Suprapubic skin (tissue), 4 donors: ENCODE measurements around the gene ATOH8. TPM values are rescaled to one million over a fixed set of nuclear protein-coding genes. Genes with fewer than 3 reads are reported as not detected.

Experiments
- DNase-seq, 2 donors: peaks; one replicate each; pipeline ENCODE4 v3.0.0-alpha.2; 2019; ENCODE audit warnings: low spot score in 2 of 2
- H3K27ac ChIP-seq: fragments of 200-600 bp; sonication (generic); one replicate; pipeline ENCODE4 v1.5.1; 2019
- H3K27me3 ChIP-seq: fragments of 200-600 bp; sonication (generic); one replicate; pipeline ENCODE4 v1.5.1; 2019
- H3K36me3 ChIP-seq: fragments of 200-600 bp; sonication (generic); one replicate; pipeline ENCODE4 v1.5.1; 2019
- H3K4me1 ChIP-seq: fragments of 200-600 bp; sonication (generic); one replicate; pipeline ENCODE4 v1.5.1; 2019
- H3K4me3 ChIP-seq: fragments of 200-600 bp; sonication (generic); one replicate; pipeline ENCODE4 v1.5.1; 2019; ENCODE audit warnings: mild to moderate bottlenecking
- H3K9me3 ChIP-seq: fragments of 200-600 bp; sonication (generic); one replicate; pipeline ENCODE4 v1.5.1; 2019
- EP300 ChIP-seq: sonication (generic); formaldehyde crosslinking; IDR thresholded peaks from one replicate; pipeline ENCODE4 v1.6.1; 2017; ENCODE audit warnings: antibody characterized with exemption
- POLR2A ChIP-seq, 2 donors: fragments of 450-650 bp; IDR thresholded peaks; one replicate each; pipeline ENCODE4 v1.6.1; 2017; ENCODE audit warnings: antibody characterized with exemption in 2 of 2, mild to moderate bottlenecking in 2 of 2, moderate library complexity in 2 of 2
- POLR2AphosphoS5 ChIP-seq, 3 donors: sonication (generic); formaldehyde crosslinking; IDR thresholded peaks; one replicate each; pipeline ENCODE4 v1.6.1; 2017; ENCODE audit warnings: antibody characterized with exemption in 3 of 3
- WGBS: methylation state at CpG from one replicate; pipeline ENCODE4 v1.1.5; 2018; 5-methylcytosine and 5-hydroxymethylcytosine counted together
- total RNA-seq, 4 donors: library from RNA; depleted of rRNA; stranded (reverse); fragments of >200 nt; gene quantifications; one replicate each; pipeline ENCODE4 v1.1.0, GENCODE V29; 2016
- TF ChIP-seq, protein P1 (sequence below), 2 donors: fragments of 200-600 bp in 1 of 2; fragments of 450-650 bp in 1 of 2; sonication (generic) in 1 of 2; IDR thresholded peaks; one replicate each; pipeline ENCODE4 v1.5.1; 2016 to 2019; ENCODE audit warnings: antibody characterized with exemption in 2 of 2, mild to moderate bottlenecking in 1 of 2, moderate library complexity in 1 of 2

The ATOH8 gene
- total RNA-seq, 4 donors from 2014 or later: 9.7 to 30.3 (median 27.3) TPM

GRCh38 chr2:85765081-85765731, 11.4 kb downstream of the ATOH8 start:
- Histone ChIP-seq H3K36me3 (peaks cover 13% of the 10 kb centered on the region), H3K4me1 (peaks cover 47% of the 10 kb centered on the region), H3K4me3 (no peak overlapping the region), H3K27me3 (peaks cover 11% of the 10 kb centered on the region), H3K9me3 (no peaks in the 10 kb centered on the region), H3K27ac (no peak overlapping the region)
- no peak for DNase-seq
- TF ChIP-seq, protein P1, sequence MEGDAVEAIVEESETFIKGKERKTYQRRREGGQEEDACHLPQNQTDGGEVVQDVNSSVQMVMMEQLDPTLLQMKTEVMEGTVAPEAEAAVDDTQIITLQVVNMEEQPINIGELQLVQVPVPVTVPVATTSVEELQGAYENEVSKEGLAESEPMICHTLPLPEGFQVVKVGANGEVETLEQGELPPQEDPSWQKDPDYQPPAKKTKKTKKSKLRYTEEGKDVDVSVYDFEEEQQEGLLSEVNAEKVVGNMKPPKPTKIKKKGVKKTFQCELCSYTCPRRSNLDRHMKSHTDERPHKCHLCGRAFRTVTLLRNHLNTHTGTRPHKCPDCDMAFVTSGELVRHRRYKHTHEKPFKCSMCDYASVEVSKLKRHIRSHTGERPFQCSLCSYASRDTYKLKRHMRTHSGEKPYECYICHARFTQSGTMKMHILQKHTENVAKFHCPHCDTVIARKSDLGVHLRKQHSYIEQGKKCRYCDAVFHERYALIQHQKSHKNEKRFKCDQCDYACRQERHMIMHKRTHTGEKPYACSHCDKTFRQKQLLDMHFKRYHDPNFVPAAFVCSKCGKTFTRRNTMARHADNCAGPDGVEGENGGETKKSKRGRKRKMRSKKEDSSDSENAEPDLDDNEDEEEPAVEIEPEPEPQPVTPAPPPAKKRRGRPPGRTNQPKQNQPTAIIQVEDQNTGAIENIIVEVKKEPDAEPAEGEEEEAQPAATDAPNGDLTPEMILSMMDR (IDR thresholded peaks at IDR 0.05): no peak
- TF ChIP-seq POLR2AphosphoS5 (IDR thresholded peaks at IDR 0.05): no peak
- no peak for TF ChIP-seq EP300
- TF ChIP-seq POLR2A (IDR thresholded peaks at IDR 0.05): no peak
- 49% methylated on average over 26 of the region's 26 CpGs for WGBS

DNA sequence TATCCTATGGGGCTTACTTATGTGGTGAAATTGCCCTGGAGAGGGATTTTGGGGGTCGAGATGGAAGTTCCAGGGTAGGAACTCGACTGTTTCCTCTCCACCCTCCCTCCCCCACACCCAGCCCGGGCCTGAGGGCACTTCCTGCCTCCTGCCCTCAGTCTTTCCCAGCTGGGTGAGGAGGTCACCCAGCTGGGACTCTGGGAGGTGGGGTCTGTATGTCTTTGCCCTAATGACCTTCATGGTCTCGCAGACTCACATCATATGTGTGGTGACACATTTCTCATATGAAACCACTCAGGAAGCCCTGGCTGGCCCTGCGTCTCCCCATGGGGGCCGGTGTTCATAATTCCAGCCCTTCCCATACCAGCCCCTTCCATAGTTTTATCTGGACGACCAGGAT, 12.4 kb downstream of the ATOH8 start:
- 54% methylated on average over 7 of the region's 7 CpGs for WGBS
- H3K27ac ChIP-seq: no peak overlapping the region
- peaks cover 13% of the 10 kb centered on the region for H3K36me3 ChIP-seq
- peaks cover 15% of the 10 kb centered on the region for H3K27me3 ChIP-seq
- DNase-seq: no peak
- TF ChIP-seq POLR2A (IDR thresholded peaks at IDR 0.05): no peak
- TF ChIP-seq POLR2AphosphoS5 (IDR thresholded peaks at IDR 0.05): no peak
- TF ChIP-seq EP300: no peak
- TF ChIP-seq, protein P1 (IDR thresholded peaks at IDR 0.05): no peak
- peaks cover 57% of the 10 kb centered on the region for H3K4me1 ChIP-seq
- no peak overlapping the region for H3K4me3 ChIP-seq
- no peaks in the 10 kb centered on the region for H3K9me3 ChIP-seq

- Histone ChIP-seq H3K27me3 (peaks cover 15% of the 10 kb centered on the region), H3K4me1 (peaks cover 70% of the 10 kb centered on the region), H3K4me3 (peak overlapping the region; percentile 8), H3K36me3 (peaks cover 13% of the 10 kb centered on the region), H3K9me3 (no peaks in the 10 kb centered on the region), H3K27ac (no peak overlapping the region)
- DNase-seq: no peak
- TF ChIP-seq EP300 (no peak), POLR2AphosphoS5 (IDR thresholded peaks at IDR 0.05) (no peak), POLR2A (IDR thresholded peaks at IDR 0.05) (no peak)
- TF ChIP-seq, protein P1 (IDR thresholded peaks at IDR 0.05): no peak
- 100% methylated on average over 6 of the region's 12 CpGs for WGBS
These were observed 14.2 kb downstream of the ATOH8 start for GRCh38 chr2:85767803-85768665.

DNA sequence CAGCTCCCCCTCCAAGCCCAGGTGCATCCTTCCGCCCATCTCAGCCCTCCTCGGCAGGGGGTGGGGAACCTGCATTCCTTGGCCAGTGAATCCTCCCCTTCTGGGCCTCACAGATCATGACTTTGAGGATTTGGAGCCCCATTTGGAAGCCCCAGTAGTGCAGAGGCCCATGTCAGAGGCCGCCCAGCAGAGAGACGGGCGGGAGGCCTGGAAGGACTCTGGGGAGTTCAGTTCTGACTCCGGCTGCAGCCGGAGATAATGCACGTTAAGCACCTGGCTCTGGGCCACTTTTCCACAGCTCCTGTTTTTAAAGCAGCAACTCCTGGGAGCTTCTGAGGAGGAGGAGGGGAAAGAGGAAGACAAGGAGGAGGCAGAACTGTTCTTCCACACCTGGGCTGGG, 14.9 kb downstream of the ATOH8 start:
- Histone ChIP-seq H3K27ac (no peak overlapping the region), H3K9me3 (no peaks in the 10 kb centered on the region), H3K4me1 (peaks cover 77% of the 10 kb centered on the region), H3K36me3 (peaks cover 13% of the 10 kb centered on the region), H3K4me3 (peak overlapping the region; percentile 8), H3K27me3 (peaks cover 15% of the 10 kb centered on the region)
- WGBS: 24% methylated on average over 6 of the region's 8 CpGs
- no peak for TF ChIP-seq EP300
- TF ChIP-seq, protein P1 (IDR thresholded peaks at IDR 0.05): no peak
- TF ChIP-seq POLR2A (IDR thresholded peaks at IDR 0.05): no peak
- no peak for TF ChIP-seq POLR2AphosphoS5 (IDR thresholded peaks at IDR 0.05)
- DNase-seq: no peak
